Sciatic nerve (tissue), 2 donors: ENCODE results near the gene RAD54L. TPM values are rescaled to one million over a fixed set of nuclear protein-coding genes. Genes with fewer than 3 reads are reported as not detected.
"Not testable (repeated sequence)": the region's sequence is repeated elsewhere in the genome, so short reads cannot be mapped to it uniquely, and the experiment has no call there.

Experiments used
- ATAC-seq: fragments of 200-7000 bp; cut with Tn5 transposase; one replicate; pipeline ENCODE4 v1.9.1; 2020; ENCODE audit warnings: mild to moderate bottlenecking, moderate library complexity
- DNase-seq: peaks from one replicate; pipeline ENCODE4 v3.0.0-alpha.2; 2020; ENCODE audit warnings: low spot score
- intact Hi-C: fragments of 100-400 bp; cut with DNase I; formaldehyde crosslinking; loops from one replicate; pipeline ENCODE4 v1.14.2; 2022
- total RNA-seq: library from RNA; stranded (reverse); fragmentation: NEBNext Ultra II Directional; extraction: Animal tissue kit (Norgen Biotek cat#: 25700); gene quantifications from one replicate; pipeline ENCODE4 v1.2.1, GENCODE V29; 2021
- donor health status: DM: no; HTN: no; CAD: no.
- donor health status: DM: no; HTN: no; CAD: no.

The RAD54L gene
- total RNA-seq, 1 donor from 2014 or later, result 1.8 TPM

DNA sequence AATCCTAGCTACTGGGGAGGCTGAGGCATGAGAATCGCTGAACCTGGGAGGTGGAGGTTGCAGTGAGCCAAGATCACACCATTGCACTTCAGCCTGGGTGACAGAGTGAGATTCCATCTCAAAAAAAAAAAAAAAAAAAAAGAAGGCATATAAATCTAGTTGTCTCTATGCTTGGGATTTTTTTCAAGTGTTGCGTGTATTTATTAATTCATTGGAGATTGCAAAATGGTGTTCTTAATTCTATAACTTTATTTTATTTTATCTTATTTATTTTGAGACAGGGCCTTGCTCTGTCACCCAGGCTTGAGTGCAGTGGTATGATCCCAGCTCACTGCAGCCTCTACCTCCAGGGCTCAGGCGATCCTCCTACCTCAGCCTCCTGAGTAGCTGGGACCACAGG is 16.3 kb upstream of the RAD54L start:
- DNase-seq, intact Hi-C loops, ATAC-seq: not testable (repeated sequence)

DNA sequence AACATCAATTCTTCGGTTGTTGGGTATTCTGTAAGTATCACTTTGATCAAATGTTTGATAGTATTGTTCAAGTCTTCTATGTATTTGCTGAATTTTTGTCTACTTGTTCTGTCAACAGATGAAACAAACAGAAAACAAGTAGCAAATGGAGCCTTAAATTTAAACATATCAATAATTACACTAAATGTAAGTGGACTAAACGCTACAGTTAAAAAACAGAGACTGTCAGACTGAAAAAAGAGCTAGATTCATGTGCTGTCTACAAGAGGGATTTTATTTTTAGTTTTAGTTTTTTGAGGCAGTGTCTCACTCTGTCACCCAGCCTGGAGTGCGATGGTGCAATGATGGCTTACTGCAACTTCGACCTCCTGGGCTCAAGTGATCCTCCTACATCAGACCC is 10.7 kb upstream of the RAD54L start:
- ATAC-seq (no peak), DNase-seq (no peak)
- intact Hi-C loops, result no loop called here

DNA sequence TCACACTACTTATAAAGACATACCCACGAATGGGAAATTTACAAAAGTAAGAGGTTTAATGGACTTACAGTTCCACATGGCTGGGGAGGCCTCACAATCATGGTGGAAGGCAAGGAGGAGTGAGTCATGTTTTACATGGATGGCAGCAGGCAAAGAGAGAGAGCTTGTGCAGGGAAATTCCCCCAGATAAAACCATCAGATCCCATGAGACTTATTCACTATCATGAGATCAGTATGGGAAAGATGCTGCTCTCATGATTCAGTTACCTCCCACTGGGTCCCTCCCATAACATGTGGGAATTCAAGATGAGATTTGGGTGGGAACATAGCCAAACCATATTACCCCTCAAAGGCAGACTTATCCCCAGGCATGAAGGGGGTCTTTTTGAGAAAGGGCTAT is 8.7 kb upstream of the RAD54L start:
- ATAC-seq, DNase-seq, intact Hi-C loops: not testable (repeated sequence)

DNA sequence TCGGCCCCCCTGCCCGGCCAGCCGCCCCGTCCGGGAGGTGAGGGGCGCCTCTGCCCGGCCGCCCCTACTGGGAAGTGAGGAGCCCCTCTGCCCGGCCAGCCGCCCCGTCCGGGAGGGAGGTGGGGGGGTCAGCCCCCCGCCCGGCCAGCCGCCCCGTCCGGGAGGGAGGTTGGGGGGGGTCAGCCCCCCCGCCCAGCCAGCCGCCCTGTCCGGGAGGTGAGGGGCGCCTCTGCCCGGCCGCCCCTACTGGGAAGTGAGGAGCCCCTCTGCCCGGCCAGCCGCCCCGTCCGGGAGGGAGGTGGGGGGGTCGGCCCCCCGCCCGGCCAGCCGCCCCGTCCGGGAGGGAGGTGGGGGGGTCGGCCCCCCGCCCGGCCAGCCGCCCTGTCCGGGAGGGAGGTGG is 5.8 kb upstream of the RAD54L start:
- DNase-seq, intact Hi-C loops, ATAC-seq: not testable (repeated sequence)

DNA sequence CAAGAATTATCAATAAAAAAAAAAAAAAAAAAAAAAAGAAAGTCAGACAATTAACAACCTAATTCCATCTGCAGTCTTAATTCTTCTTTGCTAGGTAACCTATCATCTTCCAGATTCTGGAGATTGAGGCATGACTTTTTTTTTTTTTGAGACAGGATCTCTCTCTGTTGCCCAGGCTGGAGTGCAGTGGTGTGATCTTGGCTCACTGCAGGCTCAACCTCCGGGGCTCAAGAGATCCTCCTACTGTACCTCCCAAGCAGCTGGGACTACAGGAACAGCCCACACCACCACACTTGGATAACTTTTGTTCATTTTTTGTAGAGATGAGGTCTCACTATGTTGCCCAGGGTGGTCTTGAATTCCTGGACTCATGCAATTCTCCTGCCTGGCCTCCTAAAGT is 4.6 kb upstream of the RAD54L start:
- DNase-seq (no peak), ATAC-seq (no peak)
- intact Hi-C loops, result no loop called here

DNA sequence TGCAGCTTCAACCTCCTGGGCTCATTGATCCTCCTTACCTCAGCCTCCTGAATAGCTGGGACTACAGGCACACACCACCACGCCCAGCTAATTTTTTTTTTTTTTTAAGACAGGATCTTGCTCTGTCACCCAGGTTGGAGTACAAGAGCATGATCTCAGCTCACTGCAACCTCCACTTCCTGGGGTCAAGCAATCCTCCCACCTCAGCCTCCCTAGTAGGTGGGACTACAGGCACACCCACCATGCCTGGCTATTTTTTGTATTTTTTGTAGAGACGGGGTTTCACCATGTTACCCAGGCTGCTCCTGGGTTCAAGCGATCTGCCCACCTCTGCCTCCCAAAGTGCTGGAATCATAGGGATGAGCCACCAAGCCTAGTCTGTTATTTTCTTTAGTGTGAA is 3.7 kb upstream of the RAD54L start:
- intact Hi-C loops, DNase-seq, ATAC-seq: not testable (repeated sequence)

DNA sequence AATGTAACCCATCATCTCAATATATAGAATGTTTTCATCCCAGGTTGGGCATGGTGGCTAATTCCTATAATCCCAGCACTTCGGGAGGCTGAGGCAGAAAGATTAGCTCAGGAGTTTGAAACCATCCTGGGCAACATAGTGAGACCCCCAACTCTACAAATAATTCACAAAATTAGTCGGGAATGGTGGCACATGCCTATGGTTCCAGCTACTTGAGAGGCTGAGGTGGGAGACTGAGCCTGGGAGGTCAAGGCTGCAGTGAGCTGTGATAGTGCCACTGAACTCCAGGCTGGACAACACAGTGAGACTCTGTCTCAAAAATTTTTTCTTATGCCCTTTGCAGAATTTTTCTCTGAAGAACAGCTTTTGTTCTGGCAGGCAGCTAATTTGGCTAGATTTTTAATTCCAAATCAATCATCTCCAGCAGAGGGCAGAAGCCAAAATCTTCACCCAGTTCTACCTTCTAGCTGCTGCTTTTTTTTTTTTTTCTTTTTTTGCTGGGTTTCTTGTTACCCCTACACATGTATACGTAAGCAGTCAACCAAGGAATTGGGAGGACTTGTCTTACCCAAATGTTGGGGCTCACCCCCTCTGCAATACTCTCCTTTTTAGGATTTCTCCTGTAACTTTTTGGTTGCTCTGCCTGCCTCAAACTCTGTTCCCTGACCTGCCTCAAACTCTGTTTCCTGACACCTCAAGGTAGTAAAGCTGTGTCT is 2.7 kb upstream of the RAD54L start:
- intact Hi-C loops, result no loop called here
- DNase-seq (no peak), ATAC-seq (no peak)

DNA sequence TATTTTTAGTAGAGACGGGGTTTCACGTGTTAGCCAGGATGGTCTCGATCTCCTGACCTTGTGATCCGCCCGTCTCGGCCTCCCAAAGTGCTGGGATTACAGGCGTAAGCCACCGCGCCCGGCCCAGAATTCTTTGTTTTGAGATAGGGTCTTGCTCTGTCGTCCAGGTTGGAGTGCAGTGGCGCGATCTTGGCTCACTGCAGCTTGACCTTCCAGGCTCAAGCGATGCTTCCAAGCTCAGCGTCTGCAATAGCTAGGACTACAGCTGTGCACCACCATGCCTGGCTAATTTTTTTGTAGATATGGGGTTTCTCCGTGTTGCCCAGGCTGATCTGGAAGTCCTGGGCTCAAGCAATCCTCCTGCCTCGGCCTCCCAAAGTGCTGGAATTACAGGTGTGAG is 1.4 kb upstream of the RAD54L start:
- intact Hi-C loops, DNase-seq, ATAC-seq: not testable (repeated sequence)

DNA sequence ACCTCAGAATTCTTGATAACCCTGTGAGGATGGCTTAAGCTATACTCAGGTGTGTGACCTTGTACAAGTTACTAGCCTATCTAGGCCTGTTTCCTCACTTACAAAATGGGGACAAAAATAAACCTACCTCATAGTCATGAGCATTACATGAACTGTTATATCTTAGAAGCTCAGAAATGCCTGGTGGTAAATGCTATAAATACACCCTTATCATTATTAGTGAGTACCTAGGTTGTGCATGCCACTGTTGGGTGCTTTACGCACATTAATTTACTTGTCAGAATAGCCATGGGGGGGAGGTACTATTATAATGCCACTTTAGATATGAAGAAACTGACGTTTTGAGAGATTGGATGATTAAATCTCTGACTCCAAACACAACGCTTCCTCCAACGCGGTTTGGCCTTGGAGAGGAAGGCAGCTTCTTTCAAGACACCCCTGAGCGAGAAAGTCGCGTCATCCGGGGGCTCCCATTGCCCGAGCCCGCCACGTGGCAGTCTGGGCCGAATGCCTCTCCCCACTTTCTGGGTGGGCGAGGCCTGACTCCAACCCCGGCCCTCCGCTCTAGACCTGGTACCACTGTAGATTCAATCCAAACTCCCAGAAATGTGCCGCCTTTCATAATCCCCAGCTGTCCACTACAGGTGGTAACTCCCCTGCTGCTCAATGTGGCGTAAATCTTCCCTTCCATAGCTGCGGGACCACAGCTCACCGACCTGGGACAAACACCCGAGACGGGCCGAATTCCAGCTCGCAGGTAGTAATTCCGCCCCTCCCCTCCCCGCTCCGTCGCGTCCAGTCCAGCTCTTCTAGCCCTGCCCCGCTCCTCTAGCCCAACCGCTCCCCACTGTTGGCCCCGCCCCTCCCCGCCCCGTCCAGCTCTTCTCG is 771 bp upstream of the RAD54L start:
- peak; percentile 92 for ATAC-seq
- peak; percentile 75 for DNase-seq
- intact Hi-C loops, result no loop called here

DNA sequence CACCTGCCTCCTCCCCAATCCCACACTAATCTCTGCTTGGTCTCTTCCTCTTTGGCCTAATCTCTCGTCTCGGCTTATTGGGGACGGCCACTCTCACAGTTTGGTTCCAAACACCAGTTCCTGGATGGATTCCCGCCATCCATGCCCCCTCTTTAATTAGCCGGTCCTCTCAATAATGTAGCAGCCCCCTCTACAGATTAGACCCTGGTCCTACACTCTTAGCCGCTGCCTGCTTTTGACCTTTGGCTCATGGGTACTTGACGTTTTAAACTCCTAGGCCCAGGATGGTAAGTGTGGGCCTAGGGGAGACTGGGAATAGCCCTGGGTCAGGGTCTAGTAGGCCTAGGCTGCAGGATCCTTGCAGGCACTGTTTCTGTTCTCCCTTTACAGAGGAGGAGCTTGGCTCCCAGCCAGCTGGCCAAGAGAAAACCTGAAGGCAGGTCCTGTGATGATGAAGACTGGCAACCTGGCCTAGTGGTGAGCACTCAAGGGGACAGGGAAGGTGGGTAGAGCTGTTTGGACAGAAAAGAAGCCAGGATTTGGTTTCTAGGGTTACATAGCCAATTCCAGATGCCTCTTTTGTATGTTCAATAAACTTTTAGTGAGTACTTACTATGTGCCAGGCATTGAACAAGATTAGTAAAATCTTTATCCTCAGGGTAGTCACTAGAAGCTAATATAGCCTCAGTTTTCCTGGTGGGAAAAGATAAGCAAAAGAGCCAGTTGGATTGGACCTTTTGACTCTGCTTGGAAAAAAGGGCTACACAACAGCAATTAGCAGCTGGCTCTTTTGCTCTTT is 758 bp downstream of the RAD54L start:
- peak; percentile 72 for DNase-seq
- intact Hi-C loops, result no loop called here
- no peak for ATAC-seq

DNA sequence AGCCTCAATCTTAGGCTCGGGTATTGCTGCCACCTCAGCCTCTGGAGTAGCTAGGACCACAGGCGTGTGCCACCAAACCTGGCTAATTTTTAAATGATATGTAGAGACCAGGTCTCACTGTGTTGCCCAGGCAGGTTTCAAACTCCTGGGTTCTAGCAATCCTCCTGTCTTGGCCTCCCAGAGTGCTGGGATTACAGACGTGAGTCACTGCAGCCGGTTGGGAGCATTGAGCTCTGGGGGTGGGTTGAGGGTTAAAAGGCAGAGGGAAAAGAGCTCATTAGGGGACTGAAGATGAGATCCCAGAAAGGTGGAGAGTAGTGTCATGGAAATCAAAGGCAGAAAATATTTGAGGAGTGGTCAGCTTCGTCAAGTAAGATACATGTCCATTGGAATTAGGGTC is 7.1 kb downstream of the RAD54L start:
- intact Hi-C loops, result no loop called here
- ATAC-seq (no peak), DNase-seq (no peak)

DNA sequence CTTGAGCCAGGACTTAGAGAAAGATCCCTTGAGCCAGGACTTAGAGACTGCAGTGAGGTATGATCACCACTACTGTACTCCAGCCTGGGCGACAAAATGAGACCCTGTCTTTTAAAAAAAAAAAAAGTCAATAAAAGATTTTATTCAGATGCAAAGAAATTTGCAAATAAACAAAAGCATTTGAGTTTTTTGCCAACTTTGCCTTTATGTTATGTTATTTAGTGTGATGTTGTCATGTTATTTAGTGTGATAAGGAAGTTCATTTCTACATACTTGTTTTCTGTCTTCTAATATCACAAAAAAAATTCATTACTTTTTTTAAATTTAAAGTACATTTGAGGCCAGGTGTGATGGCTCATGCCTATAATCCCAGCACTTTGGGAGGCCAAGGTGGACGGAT is 9.0 kb downstream of the RAD54L start:
- no peak for ATAC-seq
- no peak for DNase-seq
- intact Hi-C loops, result no loop called here

DNA sequence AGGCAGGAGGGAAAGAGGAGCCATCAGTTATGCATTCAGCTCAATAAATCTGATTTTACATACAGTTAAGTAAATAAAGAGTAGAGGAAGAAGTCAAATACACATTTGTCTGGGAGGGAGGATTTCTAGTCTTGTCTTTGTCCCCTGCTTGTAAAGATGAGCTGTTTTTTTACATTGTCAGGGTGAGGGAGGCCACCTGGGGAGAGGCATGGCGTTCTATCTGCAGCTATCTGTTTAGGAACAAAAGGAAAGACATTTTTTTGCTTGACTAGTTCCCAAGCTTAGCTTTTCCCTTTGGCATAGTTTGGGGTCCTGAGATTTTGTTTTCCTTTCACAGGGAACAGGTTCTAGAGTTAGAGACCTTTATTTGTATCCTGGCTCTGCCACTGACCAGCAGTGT is 14.9 kb downstream of the RAD54L start:
- intact Hi-C loops, result no loop called here
- ATAC-seq, result no peak
- DNase-seq, result no peak

DNA sequence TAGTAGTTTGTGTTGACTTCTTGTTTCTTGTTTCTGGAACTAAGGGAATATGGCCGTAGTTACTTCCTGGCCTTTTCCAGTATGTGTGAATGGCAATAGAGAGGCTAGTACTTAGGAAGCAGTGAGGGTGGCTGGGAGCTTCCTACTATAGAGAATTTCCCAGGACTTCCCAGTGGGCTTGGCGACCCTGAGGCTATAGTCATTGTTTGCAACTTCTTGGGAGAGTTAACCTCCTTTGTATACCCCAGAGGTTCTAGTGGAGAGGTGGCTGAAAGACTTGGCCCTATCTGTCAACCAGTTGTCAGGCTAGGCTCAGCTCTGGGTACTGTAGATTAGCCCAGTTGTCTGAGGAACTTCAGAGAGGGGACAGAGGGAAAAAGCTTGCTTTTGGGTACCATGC is 15.6 kb downstream of the RAD54L start:
- intact Hi-C loops, result no loop called here
- ATAC-seq (no peak), DNase-seq (no peak)

DNA sequence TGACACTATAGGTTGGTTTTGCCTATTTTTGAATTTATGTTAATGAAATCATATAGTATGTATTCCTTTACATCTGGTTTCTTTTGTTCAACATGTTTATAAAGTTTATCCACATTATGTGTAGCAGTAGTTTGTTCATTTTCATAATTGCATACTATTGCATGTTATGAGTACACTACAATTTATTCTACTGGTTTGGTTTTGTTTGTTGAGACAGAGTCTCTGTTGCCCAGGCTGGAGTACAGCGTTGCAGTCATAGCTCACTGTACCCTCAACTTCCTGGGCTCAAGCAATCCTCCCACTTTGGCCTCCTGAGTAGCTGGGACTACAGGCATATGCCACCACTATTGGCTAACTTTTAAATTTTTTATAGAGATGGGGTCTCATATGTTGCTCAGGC is 21.0 kb downstream of the RAD54L start:
- ATAC-seq (no peak), DNase-seq (no peak)
- intact Hi-C loops, result no loop called here

DNA sequence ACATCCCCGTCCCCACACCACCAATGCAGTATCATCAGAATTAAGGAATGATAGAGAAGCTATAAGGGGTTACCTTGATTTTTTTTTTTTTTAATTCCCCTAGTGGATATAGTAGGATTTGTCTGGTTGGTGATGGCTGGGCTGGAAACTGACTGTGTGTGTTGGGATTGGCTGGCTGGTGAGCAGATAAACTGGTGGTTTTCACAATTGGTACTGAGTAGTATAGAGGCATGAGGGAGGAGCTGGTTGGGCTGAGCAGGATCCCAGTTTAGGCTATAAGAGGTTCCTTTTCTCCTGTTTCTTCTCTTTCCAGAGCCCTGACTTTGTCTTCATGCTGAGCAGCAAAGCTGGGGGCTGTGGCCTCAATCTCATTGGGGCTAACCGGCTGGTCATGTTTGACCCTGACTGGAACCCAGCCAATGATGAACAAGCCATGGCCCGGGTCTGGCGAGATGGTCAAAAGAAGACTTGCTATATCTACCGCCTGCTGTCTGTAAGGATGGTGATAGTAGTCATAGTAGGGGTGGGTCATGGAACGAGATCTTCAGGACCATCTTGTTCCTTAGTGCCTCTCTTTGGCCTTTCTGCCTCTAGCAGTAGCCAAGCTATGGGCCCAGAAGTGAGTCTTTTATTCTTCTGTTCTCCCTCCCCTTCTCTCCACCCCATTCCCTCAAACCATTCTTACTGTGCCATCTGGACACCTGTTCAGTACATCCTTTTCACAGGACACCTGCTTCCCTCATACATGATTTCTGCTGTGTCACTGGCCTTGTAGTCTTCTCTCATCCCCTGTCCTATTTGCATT is 26.9 kb downstream of the RAD54L start:
- intact Hi-C loops, result no loop called here
- ATAC-seq, result no peak
- no peak for DNase-seq

DNA sequence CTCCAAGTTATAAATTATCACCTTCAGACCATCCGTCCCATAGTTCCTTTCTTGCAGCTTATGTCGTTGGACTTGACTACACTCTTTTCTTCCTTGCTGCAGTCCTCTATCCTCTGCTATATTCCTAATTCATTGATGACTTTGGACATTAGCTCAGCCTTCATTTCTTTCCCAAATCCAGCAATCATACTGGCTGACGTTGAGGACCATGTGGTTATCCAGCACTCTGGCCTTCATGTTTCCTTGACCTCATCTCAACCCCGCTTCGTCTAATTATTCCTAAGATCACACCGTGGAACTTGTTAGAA is 27.4 kb downstream of the RAD54L start:
- ATAC-seq (no peak), DNase-seq (no peak)
- intact Hi-C loops, result no loop called here

DNA sequence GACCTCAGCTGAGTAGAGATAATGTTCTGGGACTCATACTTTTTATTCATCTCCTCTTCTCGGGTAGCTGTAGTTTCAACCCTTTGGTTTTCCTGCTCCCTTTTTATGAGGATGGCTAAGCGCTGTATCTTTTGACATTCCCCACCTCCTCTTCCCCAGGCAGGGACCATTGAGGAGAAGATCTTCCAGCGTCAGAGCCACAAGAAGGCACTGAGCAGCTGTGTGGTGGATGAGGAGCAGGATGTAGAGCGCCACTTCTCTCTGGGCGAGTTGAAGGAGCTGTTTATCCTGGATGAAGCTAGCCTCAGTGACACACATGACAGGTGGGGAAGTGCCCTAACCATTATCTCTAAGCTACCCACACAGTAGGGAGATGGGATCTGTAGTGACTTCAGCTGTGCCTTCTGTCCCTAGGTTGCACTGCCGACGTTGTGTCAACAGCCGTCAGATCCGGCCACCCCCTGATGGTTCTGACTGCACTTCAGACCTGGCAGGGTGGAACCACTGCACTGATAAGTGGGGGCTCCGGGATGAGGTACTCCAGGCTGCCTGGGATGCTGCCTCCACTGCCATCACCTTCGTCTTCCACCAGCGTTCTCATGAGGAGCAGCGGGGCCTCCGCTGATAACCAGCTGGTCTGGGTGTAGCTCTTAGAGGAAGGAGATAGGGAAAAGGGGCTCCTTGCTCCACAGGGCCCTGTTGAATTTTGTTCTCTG is 30.3 kb downstream of the RAD54L start:
- ATAC-seq (peak; percentile 7), DNase-seq (no peak)
- intact Hi-C loops, result no loop called here
